ENCODE data around the gene WDR62.
"Not testable (repeated sequence)": the region's sequence is repeated elsewhere in the genome, so short reads cannot be mapped to it uniquely, and the experiment has no call there.

Gene WDR62

DNA sequence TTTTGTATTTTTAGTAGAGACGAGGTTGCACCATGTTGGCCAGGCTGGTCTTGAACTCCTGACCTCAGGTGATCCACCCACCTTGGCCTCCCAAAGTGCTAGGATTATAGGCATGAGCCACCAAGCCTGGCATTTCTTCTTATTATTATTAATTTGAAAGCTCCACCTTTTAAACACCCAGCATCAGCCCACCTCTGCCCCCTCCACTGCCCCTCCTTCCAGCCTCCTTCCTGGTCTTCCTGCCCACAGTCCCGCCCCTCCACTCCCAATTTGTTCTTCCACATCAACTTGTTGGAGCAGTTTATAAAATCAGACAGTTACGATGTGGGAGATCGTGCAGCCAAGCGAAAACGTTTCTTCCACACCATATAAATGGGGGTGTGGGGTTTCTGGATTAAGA, 14.2 kb upstream of the WDR62 start:
- no peak for DNase-seq

DNA sequence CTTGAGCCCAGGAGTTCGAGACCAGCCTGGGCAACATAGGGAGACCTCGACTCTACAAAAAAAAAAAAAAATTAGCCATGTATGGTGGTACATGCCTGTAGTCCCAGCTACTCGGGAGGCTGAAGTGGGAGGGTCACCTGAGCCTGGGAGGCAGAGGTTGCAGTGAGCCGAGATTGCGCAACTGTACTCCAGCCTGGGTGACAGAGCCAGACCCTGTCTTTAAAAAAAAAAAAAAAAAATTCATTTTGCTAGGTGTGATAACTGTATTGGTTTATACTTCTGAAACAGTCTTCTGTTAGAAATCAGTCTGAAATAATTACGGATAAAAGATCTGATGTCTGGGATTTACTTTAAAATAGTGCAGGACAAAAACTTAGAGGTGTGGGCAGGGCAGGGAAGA, 13.6 kb upstream of the WDR62 start:
- not testable (repeated sequence) for DNase-seq

GRCh38 chr19:36041831-36042230, 12.9 kb upstream of the WDR62 start:
- no peak for DNase-seq

GRCh38 chr19:36043952-36044351, 10.7 kb upstream of the WDR62 start:
- DNase-seq, result no peak

- no peak for DNase-seq
Observed at GRCh38 chr19:36046443-36047050, 8.2 kb upstream of the WDR62 start.

GRCh38 chr19:36047835-36048234, 6.9 kb upstream of the WDR62 start:
- DNase-seq, result no peak

GRCh38 chr19:36049080-36049698, 5.5 kb upstream of the WDR62 start:
- no peak for DNase-seq

- no peak for DNase-seq
Observed at GRCh38 chr19:36051236-36051635, 3.5 kb upstream of the WDR62 start.

- no peak for DNase-seq
Observed at GRCh38 chr19:36051637-36052036, 3.1 kb upstream of the WDR62 start.

DNA sequence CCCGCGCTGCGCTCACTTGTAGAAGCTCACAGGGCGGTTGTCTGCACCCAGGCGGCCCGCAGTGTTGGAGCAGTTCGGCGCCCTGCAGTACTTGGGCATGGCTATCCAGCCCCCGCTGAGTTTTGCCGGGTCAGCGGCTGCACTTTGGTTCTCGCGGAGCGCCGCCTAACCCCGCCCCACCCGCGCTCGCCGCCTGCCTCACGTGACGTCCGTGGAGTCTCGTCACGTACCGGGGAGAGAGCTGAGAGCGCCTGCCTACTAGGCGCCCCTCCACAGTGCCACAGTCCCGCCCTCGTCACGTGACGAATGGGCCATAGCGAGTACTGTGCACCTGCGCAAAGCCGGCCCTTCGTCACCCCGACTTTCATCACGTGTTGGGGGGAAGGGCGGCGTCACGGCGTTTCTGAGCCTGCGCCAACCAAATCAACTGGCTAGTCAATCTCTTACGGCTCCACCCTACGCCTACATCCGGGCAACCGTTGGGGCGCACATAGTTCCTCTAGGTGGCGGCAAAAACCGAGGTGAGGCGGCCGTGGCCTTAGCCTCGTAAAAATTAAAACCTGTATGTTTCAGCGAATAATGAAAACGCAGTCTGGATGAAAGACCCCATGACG, 471 bp upstream of the WDR62 start, which contains the start of gene THAP8:
THAP8 (minus strand) TSS at position 167 of the 614 bp plus-strand sequence; CDS start at position 99, 68 bp downstream.
- peak; percentile 100 for DNase-seq

- no peak for DNase-seq
Observed at GRCh38 chr19:36058481-36059179, 3.9 kb downstream of the WDR62 start.

DNA sequence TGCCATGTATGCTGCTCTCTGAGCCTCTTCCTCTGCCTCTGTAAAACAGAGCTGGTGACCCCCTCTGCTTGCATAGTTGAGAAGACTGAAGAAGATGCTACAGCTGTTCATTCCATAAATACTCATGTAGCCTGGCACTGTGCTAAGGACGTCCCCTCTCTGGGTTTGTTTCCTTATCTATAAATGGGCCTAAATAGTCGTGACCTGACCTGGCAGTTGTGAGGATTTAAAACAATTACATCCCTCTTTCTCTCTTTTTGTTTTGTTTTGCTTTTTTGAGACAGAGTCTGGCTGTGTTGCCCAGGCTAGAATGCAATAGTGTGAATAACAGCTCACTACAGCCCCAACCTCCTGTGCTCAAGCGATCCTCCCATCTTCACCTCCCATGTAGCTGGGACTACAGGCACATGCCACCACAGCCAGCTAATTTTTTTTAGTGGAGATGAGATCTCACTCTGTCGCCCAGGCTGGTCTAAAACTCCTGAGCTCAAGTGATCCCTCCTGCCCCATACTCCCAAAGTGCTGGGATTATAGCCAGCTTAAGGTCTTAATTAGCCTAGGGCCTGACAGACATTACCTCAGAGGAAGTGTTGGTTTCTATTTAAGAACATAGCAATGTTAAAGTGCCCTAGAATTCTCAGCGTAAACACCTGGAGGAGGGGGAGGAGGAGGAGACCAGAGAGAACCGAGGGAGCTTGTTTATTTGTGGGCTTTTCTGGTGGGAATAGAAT, 4.6 kb downstream of the WDR62 start:
- no peak for DNase-seq

GRCh38 chr19:36060430-36060829, 5.7 kb downstream of the WDR62 start:
- peak; percentile 5 to 25 for DNase-seq

GRCh38 chr19:36061367-36061766, 6.7 kb downstream of the WDR62 start:
- no peak for DNase-seq

DNA sequence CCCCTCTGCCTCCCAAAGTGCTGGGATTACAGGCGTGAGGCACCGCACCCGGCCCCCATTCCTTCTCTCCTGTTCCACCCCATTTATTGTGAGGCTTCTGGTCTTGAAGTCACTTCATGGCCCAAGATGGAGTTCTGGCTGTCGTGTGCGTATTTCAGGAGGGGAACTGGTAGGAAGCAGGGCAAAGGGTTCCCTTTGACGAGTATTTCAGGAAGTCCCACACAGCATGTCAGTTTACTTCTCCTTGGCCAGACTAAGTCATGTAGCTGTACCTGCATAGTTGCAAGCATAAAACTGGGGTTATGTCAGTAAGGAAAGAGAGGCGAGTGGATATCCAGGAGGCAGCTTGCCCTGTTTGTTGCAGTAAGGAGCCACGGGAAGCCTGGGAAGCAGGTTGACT, 10.1 kb downstream of the WDR62 start:
- no peak for DNase-seq

GRCh38 chr19:36067681-36068080, 13.0 kb downstream of the WDR62 start:
- no peak for DNase-seq

- DNase-seq, result not testable (repeated sequence)
Observed at GRCh38 chr19:36068810-36069499, 14.3 kb downstream of the WDR62 start.

- DNase-seq, result no peak
Observed at GRCh38 chr19:36072081-36072480, 17.4 kb downstream of the WDR62 start.

DNA sequence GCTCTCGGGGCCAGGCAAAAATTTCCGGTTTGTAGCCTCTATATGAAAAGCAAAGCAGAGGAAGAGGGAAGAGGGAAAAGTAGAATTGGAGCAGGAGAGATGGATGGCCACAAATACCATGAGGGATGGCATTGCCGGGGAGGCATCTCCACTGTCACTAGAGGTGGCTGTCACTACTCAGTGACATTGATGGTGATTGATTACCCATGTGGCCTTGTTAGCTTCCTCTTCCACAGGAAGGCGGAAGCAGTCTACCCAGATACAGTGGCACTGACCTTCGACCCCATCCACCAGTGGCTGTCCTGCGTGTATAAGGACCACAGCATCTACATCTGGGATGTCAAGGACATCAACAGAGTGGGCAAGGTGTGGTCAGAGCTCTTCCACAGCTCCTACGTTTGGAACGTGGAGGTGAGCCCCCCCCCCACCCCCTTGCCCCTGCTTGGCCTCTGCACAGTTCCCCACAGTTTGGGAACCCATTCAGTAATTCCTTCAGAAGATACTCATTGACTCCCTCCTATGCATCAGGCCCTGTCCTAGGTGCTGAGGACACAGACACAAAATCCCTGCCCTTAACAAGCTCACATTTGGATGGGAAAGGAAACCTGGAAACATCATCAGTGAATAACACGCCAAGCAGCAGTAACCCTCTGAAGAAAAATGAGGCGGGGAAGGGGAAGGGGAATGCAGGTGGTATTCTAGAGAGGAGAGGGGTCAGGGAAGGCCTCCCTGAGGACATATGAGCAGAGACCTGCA, 18.6 kb downstream of the WDR62 start:
- no peak for DNase-seq

GRCh38 chr19:36079389-36079945, 24.8 kb downstream of the WDR62 start:
- DNase-seq, result no peak

- DNase-seq, result no peak
Observed at GRCh38 chr19:36081385-36081784, 26.7 kb downstream of the WDR62 start.

All from CD4-positive, alpha-beta T cell treated with Interferon alpha-2 for 1 hour (primary cell).